ENCODE results near the gene CPNE6.
A peak's percentile ranks its signal among the peaks of the same experiment; 100 is the strongest.
"Not testable (repeated sequence)": the region's sequence is repeated elsewhere in the genome, so short reads cannot be mapped to it uniquely, and the experiment has no call there.

Gene CPNE6
- total RNA-seq = 0 to 0.57 (median 0) reads per million in 9 experiments

GRCh38 chr14:24071144-24071697, at the start of gene CPNE6:
Gene CPNE6, plus strand, starts transcription at chr14:24071562. Its CDS starts 1,375 bp downstream, at chr14:24072937.
- Mint-ChIP-seq H3K4me3 (no peak within 1 kb of the TSS), H3K27ac (no peak within 1 kb of the TSS), H3K27me3 (peaks cover 21 to 51% of the 10 kb centered on the region in 2 donors), H3K4me1 (ENCODE audit: low read depth in 2 of 2) (peaks cover 0 to 7% of the 10 kb centered on the region in 2 donors), H3K9me3 (no peaks in the 10 kb centered on the region), H3K36me3 (ENCODE audit: insufficient read depth) (no peaks in the 10 kb centered on the region)
- DNase-seq = no peak
- no peak for ATAC-seq (replicated peaks)

- not testable (repeated sequence) for H3K9me3 Mint-ChIP-seq; H3K4me3 Mint-ChIP-seq; DNase-seq; H3K27ac Mint-ChIP-seq; H3K4me1 Mint-ChIP-seq (ENCODE audit: low read depth in 2 of 2); H3K36me3 Mint-ChIP-seq (ENCODE audit: insufficient read depth); ATAC-seq (replicated peaks)
- H3K27me3 Mint-ChIP-seq = peaks cover 4 to 27% of the 10 kb centered on the region in 2 donors
Observed at GRCh38 chr14:24024939-24025418, 46.4 kb upstream of the CPNE6 start.

GRCh38 chr14:24029687-24030086, 41.7 kb upstream of the CPNE6 start:
- H3K27me3 Mint-ChIP-seq = peaks cover 4 to 20% of the 10 kb centered on the region in 2 donors
- not testable (repeated sequence) for H3K36me3 Mint-ChIP-seq (ENCODE audit: insufficient read depth); H3K9me3 Mint-ChIP-seq; ATAC-seq (replicated peaks); H3K4me1 Mint-ChIP-seq (ENCODE audit: low read depth in 2 of 2); H3K27ac Mint-ChIP-seq; H3K4me3 Mint-ChIP-seq; DNase-seq

GRCh38 chr14:24031331-24031730, 40.0 kb upstream of the CPNE6 start:
- not testable (repeated sequence) for DNase-seq; H3K36me3 Mint-ChIP-seq (ENCODE audit: insufficient read depth); H3K27ac Mint-ChIP-seq; H3K4me3 Mint-ChIP-seq; H3K4me1 Mint-ChIP-seq (ENCODE audit: low read depth in 2 of 2); ATAC-seq (replicated peaks); H3K9me3 Mint-ChIP-seq
- H3K27me3 Mint-ChIP-seq = peaks cover 4 to 13% of the 10 kb centered on the region in 2 donors

- peaks cover 9 to 14% of the 10 kb centered on the region in 2 donors for H3K4me1 Mint-ChIP-seq (ENCODE audit: low read depth in 2 of 2)
- peaks cover 11% of the 10 kb centered on the region for H3K36me3 Mint-ChIP-seq (ENCODE audit: insufficient read depth)
- no peak overlapping the region for H3K4me3 Mint-ChIP-seq
- peaks cover 0 to 3% of the 10 kb centered on the region in 2 donors for H3K27me3 Mint-ChIP-seq
- no peak for DNase-seq
- H3K9me3 Mint-ChIP-seq = no peaks in the 10 kb centered on the region
- no peak for ATAC-seq (replicated peaks)
- H3K27ac Mint-ChIP-seq = no peak overlapping the region
Observed at GRCh38 chr14:24032727-24033418, 38.5 kb upstream of the CPNE6 start.

- not testable (repeated sequence) for DNase-seq; ATAC-seq (replicated peaks); H3K27me3 Mint-ChIP-seq; H3K9me3 Mint-ChIP-seq
- H3K27ac Mint-ChIP-seq = peak overlapping the region; percentile 74 to 89
- H3K36me3 Mint-ChIP-seq (ENCODE audit: insufficient read depth) = peaks cover 11% of the 10 kb centered on the region
- peaks cover 9 to 14% of the 10 kb centered on the region in 2 donors for H3K4me1 Mint-ChIP-seq (ENCODE audit: low read depth in 2 of 2)
- peak overlapping the region; percentile 93 to 95 for H3K4me3 Mint-ChIP-seq
Observed at GRCh38 chr14:24035769-24036168, 35.6 kb upstream of the CPNE6 start.

GRCh38 chr14:24036169-24036962, 35.0 kb upstream of the CPNE6 start:
- H3K36me3 Mint-ChIP-seq (ENCODE audit: insufficient read depth) = peaks cover 11% of the 10 kb centered on the region
- peak; percentile 84 for ATAC-seq (replicated peaks)
- H3K9me3 Mint-ChIP-seq = no peaks in the 10 kb centered on the region
- H3K4me1 Mint-ChIP-seq (ENCODE audit: low read depth in 2 of 2) = peaks cover 9 to 14% of the 10 kb centered on the region in 2 donors
- DNase-seq = peak; percentile 45 to 56 (median 47)
- H3K4me3 Mint-ChIP-seq = peak overlapping the region; percentile 93 to 95
- H3K27me3 Mint-ChIP-seq = peaks cover 0 to 2% of the 10 kb centered on the region in 2 donors
- peak overlapping the region; percentile 86 to 89 for H3K27ac Mint-ChIP-seq

GRCh38 chr14:24036963-24037657, 34.3 kb upstream of the CPNE6 start:
- H3K27ac Mint-ChIP-seq = peak overlapping the region; percentile 86 to 89
- peaks cover 9 to 14% of the 10 kb centered on the region in 2 donors for H3K4me1 Mint-ChIP-seq (ENCODE audit: low read depth in 2 of 2)
- not testable (repeated sequence) for H3K9me3 Mint-ChIP-seq; ATAC-seq (replicated peaks); H3K27me3 Mint-ChIP-seq; DNase-seq
- H3K4me3 Mint-ChIP-seq = peak overlapping the region; percentile 93 to 95
- peaks cover 10% of the 10 kb centered on the region for H3K36me3 Mint-ChIP-seq (ENCODE audit: insufficient read depth)

- H3K27ac Mint-ChIP-seq = no peak overlapping the region
- H3K36me3 Mint-ChIP-seq (ENCODE audit: insufficient read depth) = peaks cover 6% of the 10 kb centered on the region
- peaks cover 0 to 14% of the 10 kb centered on the region in 2 donors for H3K27me3 Mint-ChIP-seq
- DNase-seq (no peak), ATAC-seq (replicated peaks) (no peak)
- peaks cover 9 to 14% of the 10 kb centered on the region in 2 donors for H3K4me1 Mint-ChIP-seq (ENCODE audit: low read depth in 2 of 2)
- peak overlapping the region in 1 of 2 donors; percentile 93 for H3K4me3 Mint-ChIP-seq
- no peaks in the 10 kb centered on the region for H3K9me3 Mint-ChIP-seq
Observed at GRCh38 chr14:24037658-24038037, 33.7 kb upstream of the CPNE6 start.

GRCh38 chr14:24038686-24039085, 32.7 kb upstream of the CPNE6 start:
- Mint-ChIP-seq H3K4me1 (ENCODE audit: low read depth in 2 of 2) (peaks cover 9 to 14% of the 10 kb centered on the region in 2 donors), H3K27ac (no peak overlapping the region), H3K9me3 (no peaks in the 10 kb centered on the region), H3K36me3 (ENCODE audit: insufficient read depth) (peaks cover 7% of the 10 kb centered on the region), H3K4me3 (no peak overlapping the region), H3K27me3 (peaks cover 0 to 20% of the 10 kb centered on the region in 2 donors)
- no peak for DNase-seq
- no peak for ATAC-seq (replicated peaks)

- ATAC-seq (replicated peaks) = no peak
- H3K4me1 Mint-ChIP-seq (ENCODE audit: low read depth in 2 of 2) = peaks cover 12 to 14% of the 10 kb centered on the region in 2 donors
Observed at GRCh38 chr14:24040692-24041091, 30.7 kb upstream of the CPNE6 start.

GRCh38 chr14:24042746-24043145, 28.6 kb upstream of the CPNE6 start:
- Mint-ChIP-seq H3K4me3 (no peak overlapping the region), H3K36me3 (ENCODE audit: insufficient read depth) (peaks cover 5% of the 10 kb centered on the region), H3K27me3 (peaks cover 0 to 30% of the 10 kb centered on the region in 2 donors), H3K27ac (no peak overlapping the region), H3K4me1 (ENCODE audit: low read depth in 2 of 2) (peaks cover 0 to 3% of the 10 kb centered on the region in 2 donors), H3K9me3 (no peaks in the 10 kb centered on the region)
- DNase-seq = no peak
- ATAC-seq (replicated peaks) = no peak

More at GRCh38 chr14:24040692-24041091, 30.7 kb upstream of the CPNE6 start:
- Mint-ChIP-seq H3K4me3 (no peak overlapping the region), H3K27me3 (peaks cover 0 to 27% of the 10 kb centered on the region in 2 donors), H3K9me3 (no peaks in the 10 kb centered on the region), H3K27ac (no peak overlapping the region), H3K36me3 (ENCODE audit: insufficient read depth) (peaks cover 11% of the 10 kb centered on the region)
- DNase-seq = no peak

GRCh38 chr14:24049002-24049401, 22.4 kb upstream of the CPNE6 start:
- DNase-seq; H3K36me3 Mint-ChIP-seq (ENCODE audit: insufficient read depth); H3K4me3 Mint-ChIP-seq; H3K27ac Mint-ChIP-seq; H3K9me3 Mint-ChIP-seq; ATAC-seq (replicated peaks): not testable (repeated sequence)
- peaks cover 20% of the 10 kb centered on the region in 2 donors for H3K4me1 Mint-ChIP-seq (ENCODE audit: low read depth in 2 of 2)
- peaks cover 5 to 26% of the 10 kb centered on the region in 2 donors for H3K27me3 Mint-ChIP-seq

All from effector memory CD8-positive, alpha-beta T cell (primary cell).